NCI-H460 (cell line): ENCODE data around the gene PCDH9. TPM values are rescaled to one million over a fixed set of nuclear protein-coding genes. Genes with fewer than 3 reads are reported as not detected.
"Not testable (repeated sequence)": the region's sequence is repeated elsewhere in the genome, so short reads cannot be mapped to it uniquely, and the experiment has no call there.

Experiments used
- DNase-seq: peaks from one replicate; pipeline ENCODE4 v3.0.0-alpha.2; 2016; ENCODE audit warnings: low read depth; ENCODE audit errors: extremely low read depth
- total RNA-seq: library from RNA; depleted of rRNA; stranded (reverse); fragments of >200 nt; shearing (Covaris generic); gene quantifications from 2 replicates; pipeline ENCODE4 v1.2.3, GENCODE V29; 2014

PCDH9 gene
- total RNA-seq, 1 experiment from 2014 or later = 3.0 TPM

DNA sequence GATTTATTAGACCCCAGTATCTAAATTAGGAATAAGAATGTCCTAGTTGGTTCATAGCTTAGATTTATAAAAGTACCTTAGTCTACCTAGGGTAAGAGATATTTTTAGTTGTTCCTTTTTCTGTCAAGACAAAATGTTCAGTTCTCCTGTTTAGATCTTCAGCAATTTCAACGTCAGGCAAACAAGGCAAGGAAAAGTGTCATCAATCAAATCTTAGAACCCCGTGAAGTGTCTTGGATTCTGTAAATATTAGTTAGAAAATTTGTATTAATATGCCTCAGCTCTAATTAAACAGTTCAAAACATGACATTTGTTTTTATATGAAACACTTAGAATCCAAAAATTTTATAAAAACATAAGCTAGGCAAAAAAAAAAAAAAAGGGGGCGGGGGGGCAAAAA lies 296.6 kb downstream of the PCDH9 start:
- no peak for DNase-seq

GRCh38 chr13:66927562-66927961 lies 302.6 kb downstream of the PCDH9 start:
- DNase-seq = no peak

GRCh38 chr13:66926851-66927524 lies 303.1 kb downstream of the PCDH9 start:
- DNase-seq = no peak

DNA sequence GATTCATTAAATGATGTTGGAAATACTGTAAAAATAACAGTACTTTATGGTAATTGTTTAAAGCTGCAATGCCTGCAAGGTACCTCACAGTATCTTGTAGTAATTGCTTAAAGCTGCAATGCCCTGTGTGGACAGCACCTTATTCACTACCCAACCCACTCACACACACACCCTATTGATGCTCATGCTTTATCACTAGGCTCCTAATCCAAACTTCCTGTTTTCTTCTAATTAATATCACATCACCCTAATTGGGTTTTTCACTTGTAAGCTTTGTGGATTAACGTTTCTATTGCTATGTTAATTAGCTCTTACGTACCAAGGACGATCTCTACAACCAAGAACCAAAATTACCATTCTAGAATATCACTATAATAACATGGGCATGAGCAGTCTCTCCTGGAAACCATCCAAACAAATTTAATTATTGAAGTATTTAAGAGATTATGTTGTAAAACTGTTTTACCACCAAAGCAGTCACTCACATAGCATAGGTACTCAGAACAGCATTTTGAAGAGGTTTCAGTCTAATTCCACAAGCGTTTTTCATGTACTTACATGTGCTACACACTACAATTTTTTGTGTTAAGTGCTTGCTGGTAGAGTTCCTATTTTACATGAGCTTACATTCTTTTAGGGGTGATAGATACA lies 303.8 kb downstream of the PCDH9 start:
- DNase-seq = no peak

DNA sequence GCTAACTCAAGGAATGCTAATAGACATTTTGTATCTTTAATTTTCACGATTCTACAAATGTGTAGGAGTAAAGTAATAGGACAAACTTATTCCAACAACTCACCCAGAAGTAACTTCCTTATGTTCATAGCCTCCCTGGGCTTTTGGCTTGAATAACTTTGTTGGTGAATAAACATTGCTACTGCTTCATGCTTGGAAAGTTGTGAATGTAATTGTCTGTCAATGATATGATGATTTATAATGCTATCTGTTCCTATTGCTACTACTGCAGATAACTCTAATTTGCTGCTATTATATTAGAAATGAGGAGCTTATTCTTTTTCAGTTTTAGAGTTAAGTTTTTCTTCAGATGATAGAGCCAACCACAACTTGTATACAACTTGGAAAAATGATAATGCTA lies 307.7 kb downstream of the PCDH9 start:
- no peak for DNase-seq

DNA sequence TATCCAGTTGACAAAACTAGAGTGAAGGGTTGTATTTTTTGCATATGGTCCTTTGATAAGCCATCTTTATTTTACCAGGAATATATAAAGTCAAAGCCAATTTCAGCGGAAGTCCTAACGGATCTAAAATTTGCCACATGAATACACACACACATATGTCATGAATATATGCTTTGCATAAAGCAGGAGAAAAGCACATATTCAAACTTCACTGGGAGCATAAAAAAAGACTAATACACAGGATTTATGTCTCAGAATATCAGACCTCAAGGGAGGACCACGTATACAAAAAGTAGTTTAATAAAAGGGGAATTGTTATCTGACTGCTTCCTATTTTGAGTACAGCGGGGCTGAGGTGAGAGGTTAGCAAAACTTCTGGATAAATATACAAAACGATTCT lies 308.7 kb downstream of the PCDH9 start:
- DNase-seq = no peak

GRCh38 chr13:66915596-66916185 lies 314.4 kb downstream of the PCDH9 start:
- DNase-seq = no peak

- no peak for DNase-seq
Measured at GRCh38 chr13:66914155-66914554, 316.0 kb downstream of the PCDH9 start.

GRCh38 chr13:66911411-66911939 lies 318.7 kb downstream of the PCDH9 start:
- DNase-seq = no peak

DNA sequence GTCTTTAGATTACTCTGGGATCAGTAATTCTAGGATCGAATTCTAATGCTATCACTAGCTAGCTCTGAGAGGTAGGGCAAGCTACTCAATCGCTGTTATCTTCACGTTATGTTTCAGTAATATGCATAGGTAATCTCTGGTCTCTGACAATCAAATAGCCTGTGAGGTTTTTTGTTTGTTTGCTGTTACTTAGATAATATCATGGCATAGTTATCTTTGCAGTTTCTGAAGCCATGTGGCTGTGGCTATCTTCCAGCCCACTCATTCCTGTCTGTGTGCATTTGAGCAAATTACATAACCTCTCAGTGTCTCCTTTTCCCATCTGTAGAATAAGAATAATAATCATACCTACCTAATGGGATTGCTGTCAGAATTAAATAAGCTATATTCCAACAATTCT lies 330.2 kb downstream of the PCDH9 start:
- no peak for DNase-seq

GRCh38 chr13:66896933-66897332 lies 333.2 kb downstream of the PCDH9 start:
- DNase-seq = no peak

DNA sequence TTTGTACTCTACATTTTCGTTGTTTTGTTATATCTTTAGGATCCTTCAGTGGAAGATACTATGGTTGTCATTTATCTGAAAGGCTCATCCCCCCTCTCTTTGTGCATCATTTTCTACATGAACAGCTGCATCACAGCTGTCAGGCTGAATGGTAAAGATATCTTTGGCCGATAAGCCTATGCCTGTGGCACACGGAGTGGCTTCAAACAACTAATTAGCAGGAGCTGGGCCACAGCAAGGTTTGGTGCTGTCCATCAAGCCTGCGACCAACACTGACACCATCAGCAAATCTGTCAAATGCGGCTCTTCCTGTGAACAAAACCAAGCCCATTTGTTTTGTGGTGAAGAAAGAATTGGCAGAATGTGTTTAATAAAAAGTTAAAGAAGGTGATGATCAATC lies 334.4 kb downstream of the PCDH9 start:
- no peak for DNase-seq

DNA sequence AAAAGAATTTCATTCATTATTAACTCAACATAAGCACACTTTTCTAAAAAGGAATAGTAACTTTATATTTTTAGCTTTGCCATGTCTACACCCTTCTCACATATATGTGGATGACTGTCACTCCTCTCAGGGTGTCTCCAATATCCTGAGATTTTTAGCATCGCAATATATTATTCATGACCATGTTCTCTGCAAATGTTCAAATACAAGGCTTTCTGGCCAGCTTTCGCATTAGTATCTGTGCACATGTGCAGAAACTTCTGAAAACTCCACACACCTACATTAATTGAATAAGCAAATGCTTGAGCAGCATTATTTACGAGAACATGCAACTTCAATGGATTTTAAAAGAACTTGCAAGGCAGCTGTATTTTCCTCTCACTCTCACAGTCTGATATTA lies 334.8 kb downstream of the PCDH9 start:
- DNase-seq = no peak

DNA sequence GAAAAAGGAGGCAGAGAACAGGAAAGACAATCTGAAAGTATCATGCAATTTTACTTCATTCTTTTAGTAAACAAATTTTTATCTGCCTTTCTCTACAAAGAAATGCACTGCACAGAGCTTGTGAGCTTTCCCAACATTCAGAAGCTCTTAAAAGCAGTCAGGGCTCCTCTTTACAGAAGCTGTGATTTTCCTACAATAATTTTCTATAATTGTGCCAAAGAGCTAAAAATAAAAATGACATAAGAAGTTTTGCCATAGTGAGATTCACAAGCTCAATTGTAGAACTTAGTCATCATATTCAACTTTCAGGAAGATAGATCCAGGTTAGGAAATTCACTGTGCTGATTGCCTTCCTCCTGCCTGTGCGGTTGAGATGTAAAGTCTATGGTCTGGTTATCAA lies 341.4 kb downstream of the PCDH9 start:
- DNase-seq = no peak

DNA sequence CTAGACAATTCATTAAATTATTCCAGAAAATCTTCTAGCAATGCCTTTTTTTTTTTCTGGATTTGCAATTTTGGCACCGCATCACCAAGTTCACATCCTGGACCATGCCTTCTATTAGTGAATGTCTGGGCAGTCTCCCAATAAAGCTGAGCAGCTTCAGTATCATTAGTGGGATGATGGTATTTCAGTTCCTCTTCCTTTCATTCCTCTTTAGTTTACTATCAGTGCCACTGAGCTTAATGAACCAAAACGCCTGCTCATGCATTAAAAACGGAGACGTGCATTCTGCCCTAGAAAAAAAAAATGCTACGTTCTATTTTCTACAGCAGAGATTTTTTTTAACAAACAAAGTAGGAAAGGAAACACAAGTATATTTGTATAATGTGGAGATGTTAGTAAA lies 343.0 kb downstream of the PCDH9 start:
- no peak for DNase-seq

DNA sequence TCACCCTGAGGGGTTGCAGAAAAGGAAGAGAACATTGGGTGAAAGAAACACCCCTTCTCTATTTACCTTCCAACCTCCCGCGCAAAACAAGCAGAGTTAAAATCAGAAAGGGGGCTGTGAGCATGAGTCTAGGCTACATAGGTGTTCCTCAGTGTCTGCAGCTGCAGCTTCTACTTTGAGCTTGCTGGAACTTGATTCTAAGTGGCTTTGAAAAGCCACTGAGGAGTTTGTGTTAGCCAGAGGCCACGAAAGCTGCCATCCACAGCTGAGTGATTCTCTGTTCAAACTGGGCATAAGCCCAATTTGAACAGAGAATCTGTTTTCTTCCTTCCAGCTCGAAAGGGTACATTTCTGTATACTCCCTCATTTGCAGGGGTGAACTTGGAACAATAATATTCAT lies 343.9 kb downstream of the PCDH9 start:
- no peak for DNase-seq

DNA sequence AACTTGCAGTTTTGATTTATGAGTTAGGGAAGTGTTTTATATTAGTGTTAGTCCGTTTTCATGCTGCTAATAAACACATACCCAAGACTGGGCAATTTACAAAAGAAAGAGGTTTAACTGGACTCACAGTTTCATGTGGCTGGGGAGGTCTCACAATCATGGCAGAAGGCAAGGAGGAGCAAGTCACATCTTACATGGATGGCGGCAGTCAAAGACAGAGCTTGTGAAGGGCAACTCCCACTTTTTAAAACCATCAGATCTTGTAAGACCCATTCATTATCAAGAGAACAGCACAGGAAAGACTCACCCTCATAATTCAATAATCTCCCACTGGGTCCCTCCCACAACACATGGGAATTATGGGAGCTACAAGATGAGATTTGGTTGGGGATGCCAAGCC lies 349.0 kb downstream of the PCDH9 start:
- DNase-seq = not testable (repeated sequence)

DNA sequence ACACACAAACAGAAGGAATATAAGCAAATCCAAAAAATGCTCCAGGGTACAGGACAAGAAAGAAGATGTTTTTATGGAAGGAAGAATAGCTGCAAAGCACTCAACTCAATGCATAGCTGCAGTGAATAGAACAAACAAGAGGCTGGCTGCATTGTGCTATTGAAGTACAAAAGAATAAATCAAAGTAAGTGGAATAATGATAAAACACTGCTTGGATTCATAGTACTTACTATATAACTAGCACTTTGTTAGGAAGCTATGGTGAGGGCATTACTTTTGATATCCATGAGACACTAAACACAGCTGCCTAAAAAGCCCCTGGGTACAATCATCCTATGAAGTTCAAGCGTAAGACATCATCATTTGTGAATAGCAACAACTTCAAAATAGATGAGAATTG lies 350.1 kb downstream of the PCDH9 start:
- DNase-seq = no peak

DNA sequence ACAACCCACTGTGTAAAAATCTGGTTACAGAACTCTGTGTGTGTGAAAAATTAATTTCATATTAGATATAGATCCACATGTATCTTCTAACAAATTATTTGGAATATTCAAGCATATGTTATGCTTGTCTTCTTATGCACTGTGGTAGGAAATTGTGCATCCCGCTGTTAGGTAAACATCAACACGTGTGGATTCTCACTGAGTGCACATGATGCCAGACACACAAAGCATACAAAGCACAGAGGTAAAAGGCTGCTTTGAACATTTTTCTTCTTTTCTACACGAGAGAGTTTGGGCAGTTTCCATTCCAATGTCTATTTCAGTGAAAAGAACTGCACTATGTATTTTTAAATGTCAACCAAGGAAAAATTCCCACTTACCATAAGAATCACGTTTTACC lies 354.9 kb downstream of the PCDH9 start:
- no peak for DNase-seq

DNA sequence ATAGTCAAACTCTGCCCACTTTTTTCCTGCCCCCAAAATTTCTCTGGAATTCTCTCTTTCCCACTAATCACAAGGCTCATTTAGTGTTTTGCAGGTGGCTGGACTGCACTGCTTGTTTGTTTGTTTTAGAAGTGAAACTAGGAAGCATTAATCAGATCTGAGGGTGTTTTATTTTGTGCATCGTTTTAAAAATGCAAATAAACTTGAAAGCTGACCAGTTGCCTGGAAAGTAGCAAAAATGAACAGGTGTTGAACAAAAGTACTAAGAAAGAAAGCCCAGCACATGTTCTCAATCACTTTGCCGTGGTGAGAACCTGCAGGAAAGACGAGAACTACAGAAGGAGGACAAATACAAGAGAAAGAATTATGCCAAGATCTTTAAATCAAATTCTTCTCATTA lies 365.5 kb downstream of the PCDH9 start:
- DNase-seq = no peak

- DNase-seq = no peak
Measured at GRCh38 chr13:66860878-66861417, 369.2 kb downstream of the PCDH9 start.
